ENCODE measurements around the gene VAV3. TPM values are rescaled to one million over a fixed set of nuclear protein-coding genes. Genes with fewer than 3 reads are reported as not detected.

VAV3 gene
- total RNA-seq, 1 experiment from 2014 or later = not detected

- intact Hi-C loops (cut with micrococcal nuclease) = no loop called here
- no peak overlapping the region for H3K9ac ChIP-seq (ENCODE audit: low read length)
- H3K27ac ChIP-seq (ENCODE audit: low read depth, low read length) = no peak overlapping the region
- ChIA-PET POLR2A (no interaction called here), CTCF (no interaction called here), RAD21 (ENCODE audit: low non-redundant PET in 1 of 2, low total read pairs in 2 of 2, uncharacterized antibody in 2 of 2, unreplicated experiment in 2 of 2) (no interaction called here)
- no peaks in the 10 kb centered on the region for H3K9me2 ChIP-seq (ENCODE audit: insufficient read depth)
- no TSS peak for BruUV-seq (replicated peaks)
- DNase-seq (ENCODE audit: low read depth, low spot score) = no peak
- H3K4me2 ChIP-seq (ENCODE audit: low read length) = no peak overlapping the region
- TF ChIP-seq EGR1 (IDR thresholded peaks at IDR 0.05; ENCODE audit: low read depth) = no peak
- no peak for TF ChIP-seq POLR2A (IDR thresholded peaks at IDR 0.05; ENCODE audit: borderline replicate concordance, extremely low read depth, insufficient read depth, insufficient read length)
- no peak for TF ChIP-seq ZBTB33 (IDR thresholded peaks at IDR 0.05; ENCODE audit: extremely low read depth, insufficient replicate concordance, low read length)
- no peak for TF ChIP-seq ELF1 (IDR thresholded peaks at IDR 0.05; ENCODE audit: borderline replicate concordance, low read depth)
- no peak for TF ChIP-seq CEBPB (IDR thresholded peaks at IDR 0.05; ENCODE audit: low read depth)
- TF ChIP-seq ATF3 (IDR thresholded peaks at IDR 0.05) = no peak
- TF ChIP-seq EZH2 (IDR thresholded peaks at IDR 0.05) = no peak
- TF ChIP-seq EZH2phosphoT487 (IDR thresholded peaks at IDR 0.05; ENCODE audit: borderline replicate concordance) = no peak
- no peak for TF ChIP-seq RAD21 (IDR thresholded peaks at IDR 0.05; ENCODE audit: low read depth)
- no peak for TF ChIP-seq POLR2AphosphoS5 (IDR thresholded peaks at IDR 0.05; ENCODE audit: low read depth, low read length)
- no peak for TF ChIP-seq YY1 (IDR thresholded peaks at IDR 0.05; ENCODE audit: extremely low read depth, insufficient replicate concordance, low read depth, low read length)
- no peak for TF ChIP-seq SP1 (IDR thresholded peaks at IDR 0.05; ENCODE audit: low read depth)
- TF ChIP-seq SRF (IDR thresholded peaks at IDR 0.05; ENCODE audit: low read depth) = no peak
- no peak for TF ChIP-seq ZFX (IDR thresholded peaks at IDR 0.05)
- TF ChIP-seq SIN3A (IDR thresholded peaks at IDR 0.05; ENCODE audit: low read depth) = no peak
- no peak for TF ChIP-seq MAX (IDR thresholded peaks at IDR 0.05)
- TF ChIP-seq FOSL1 (IDR thresholded peaks at IDR 0.05; ENCODE audit: low read depth) = no peak
- no peak for TF ChIP-seq CBX3 (IDR thresholded peaks at IDR 0.05; ENCODE audit: low read depth)
- no peak for TF ChIP-seq REST (IDR thresholded peaks at IDR 0.05; ENCODE audit: low read depth)
- TF ChIP-seq TCF7L2 (IDR thresholded peaks at IDR 0.05; ENCODE audit: borderline replicate concordance, extremely low read depth, insufficient read depth, insufficient read length) = no peak
- no peak overlapping the region for H3K4me3 ChIP-seq (replicated peaks in 1 of 2; ENCODE audit: low read depth in 1 of 2, low read length in 2 of 2)
- no peak overlapping the region for H2AFZ ChIP-seq (ENCODE audit: low read depth, low read length, poor library complexity, severe bottlenecking)
- no peaks in the 10 kb centered on the region for H3K36me3 ChIP-seq (ENCODE audit: control insufficient read depth in 1 of 2, insufficient read depth in 2 of 2, low read length in 2 of 2)
- no peak for ATAC-seq
- H4K20me1 ChIP-seq (ENCODE audit: insufficient read depth) = no peaks in the 10 kb centered on the region
- no peaks in the 10 kb centered on the region; a peak in 1 of 4 replicates for H3K9me3 ChIP-seq (ENCODE audit: control insufficient read depth in 1 of 2, insufficient read depth in 1 of 2, low read depth in 1 of 2, low read length in 2 of 2)
- no peaks in the 10 kb centered on the region for H3K27me3 ChIP-seq (ENCODE audit: insufficient read depth, low read length)
- no peaks in the 10 kb centered on the region for H3K4me1 ChIP-seq (ENCODE audit: control insufficient read depth in 1 of 2, insufficient read depth in 2 of 2, low read length in 2 of 2)
- H3K79me2 ChIP-seq (ENCODE audit: insufficient read depth, low read length) = no peaks in the 10 kb centered on the region
Observed at GRCh38 chr1:107680579-107680985, 284.4 kb downstream of the VAV3 start.
